ENCODE measurements around the gene GCDH. TPM values are rescaled to one million over a fixed set of nuclear protein-coding genes. Genes with fewer than 3 reads are reported as not detected.
A peak's percentile ranks its signal among the peaks of the same experiment; 100 is the strongest.

GCDH gene
- total and polyA plus RNA-seq, 2 of the 8 experiments (the other 6 are each of a cell fraction or from before 2014, with no cell fraction given): 67.3 to 89.4 TPM

GRCh38 chr19:12872941-12873890 is 17.7 kb upstream of the GCDH start:
- TF ChIP-seq TCF12 (IDR thresholded peaks at IDR 0.05; ENCODE audit: low read depth, low read length) (no peak), SP1 (IDR thresholded peaks at IDR 0.05; ENCODE audit: low read depth, low read length) (0 out of 2 replicates have a peak, but pooled peaks have one; percentile 16)
- Histone ChIP-seq H3K27ac (ENCODE audit: low read depth, low read length) (no peak overlapping the region), H2BK20ac (ENCODE audit: low read length) (no peak overlapping the region), H2BK12ac (ENCODE audit: low read depth, low read length) (no peak overlapping the region), H4K91ac (replicated peaks; ENCODE audit: insufficient read length, low read length) (no peak overlapping the region), H2AFZ (ENCODE audit: low read length) (no peak overlapping the region), H2AK5ac (ENCODE audit: low read depth, low read length) (no peak overlapping the region), H3K4me1 (replicated peaks in 1 of 4; ENCODE audit: control insufficient read depth in 3 of 4, insufficient read depth in 4 of 4, low read length in 3 of 4) (no peaks in the 10 kb centered on the region), H3K18ac (ENCODE audit: extremely low read depth, low read length) (no peak overlapping the region), H2BK15ac (ENCODE audit: low read length) (no peak overlapping the region), H3K79me1 (ENCODE audit: low read depth, low read length) (no peaks in the 10 kb centered on the region), H3K9me3 (ENCODE audit: insufficient read depth in 2 of 2, low read depth in 1 of 2, low read length in 1 of 2) (peaks cover 0 to 5% of the 10 kb centered on the region in 2 experiments; a peak in 1 of 4 replicates), H3K14ac (ENCODE audit: insufficient read length) (no peak overlapping the region), H3K23ac (ENCODE audit: insufficient read length) (no peak overlapping the region), H3K27me3 (replicated peaks in 1 of 4; ENCODE audit: control insufficient read depth in 3 of 4, extremely low read depth in 1 of 4, insufficient read depth in 3 of 4, low read length in 3 of 4) (no peaks in the 10 kb centered on the region), H3K36me3 (ENCODE audit: control insufficient read depth in 2 of 4, insufficient read depth in 4 of 4, low read length in 3 of 4) (peaks cover under 1 to 29% (median 14%) of the 10 kb centered on the region in 4 experiments), H3K56ac (replicated peaks; ENCODE audit: insufficient read length, low read depth, low read length) (no peak overlapping the region), H3K9ac (replicated peaks in 1 of 4; ENCODE audit: extremely low read depth in 1 of 4, low read depth in 3 of 4, low read length in 3 of 4) (no peak overlapping the region), H3K79me2 (ENCODE audit: control insufficient read depth in 1 of 2, insufficient read depth in 2 of 2, low read length in 2 of 2) (no peaks in the 10 kb centered on the region), H3K23me2 (ENCODE audit: low read depth, low read length) (no peaks in the 10 kb centered on the region), H3K4ac (replicated peaks; ENCODE audit: insufficient read length, low read depth, low read length) (no peak overlapping the region), H2BK5ac (ENCODE audit: low read depth, low read length) (no peak overlapping the region), H4K20me1 (replicated peaks in 1 of 2; ENCODE audit: control insufficient read depth in 1 of 2, insufficient read depth in 2 of 2, low read length in 2 of 2) (peaks cover 0 to 2% of the 10 kb centered on the region in 2 experiments), H3K4me2 (ENCODE audit: insufficient read depth in 1 of 2, low read depth in 2 of 2, low read length in 2 of 2) (no peak overlapping the region), H2BK120ac (replicated peaks; ENCODE audit: low read depth, low read length) (no peak overlapping the region), H4K5ac (ENCODE audit: insufficient read length, low read depth, low read length) (no peak overlapping the region), H3K4me3 (ENCODE audit: extremely low read depth in 1 of 4, insufficient read depth in 2 of 4, low read depth in 3 of 4, low read length in 4 of 4) (no peak overlapping the region), H4K8ac (ENCODE audit: extremely low read depth, insufficient read depth, low read length) (peak overlapping the region; percentile 78; the same call in 1 of the 2 replicates)
- POLR2A ChIA-PET (ENCODE audit: partially characterized antibody): interaction anchor here (0.6 to 2.4 kb wide), 19 partner anchors 8 to 291 kb away, joined by 3 to 16 read pairs (median 3); partner anchors contain the start of genes CALR, DNASE2, FARSA and GCDH
- CTCF ChIA-PET (ENCODE audit: partially characterized antibody): interaction anchor here (0.6 to 1.4 kb wide), 9 partner anchors 8 to 216 kb away, joined by 3 to 6 read pairs (median 3); partner anchors contain the start of genes FARSA and GCDH
- DNase-seq (ENCODE audit: low read depth in 1 of 2, low spot score in 2 of 2) (peak in 1 of 2 experiments; percentile 55), FAIRE-seq (no peak)
- WGBS, 2 experiments (ENCODE audit: extremely low coverage in 1 of 2, insufficient coverage in 1 of 2, insufficient read length in 1 of 2, insufficient replicate concordance in 2 of 2, low coverage in 1 of 2, low lambda C conversion rate in 2 of 2, missing lambda C conversion rate in 1 of 2): 96% methylated on average over 65 of the region's 70 CpGs; no CpG with 5 or more reads in 1 of the 2 experiments
